Measurements from ENCODE around the gene ELMO1. TPM values are rescaled to one million over a fixed set of nuclear protein-coding genes. Genes with fewer than 3 reads are reported as not detected.
A peak's percentile ranks its signal among the peaks of the same experiment; 100 is the strongest.

ELMO1 gene
- total and polyA plus RNA-seq, 10 of the 15 experiments (the other 5 are each of a cell fraction or from before 2014, with no cell fraction given): 22.6 to 85.9 (median 56.6) TPM

DNA sequence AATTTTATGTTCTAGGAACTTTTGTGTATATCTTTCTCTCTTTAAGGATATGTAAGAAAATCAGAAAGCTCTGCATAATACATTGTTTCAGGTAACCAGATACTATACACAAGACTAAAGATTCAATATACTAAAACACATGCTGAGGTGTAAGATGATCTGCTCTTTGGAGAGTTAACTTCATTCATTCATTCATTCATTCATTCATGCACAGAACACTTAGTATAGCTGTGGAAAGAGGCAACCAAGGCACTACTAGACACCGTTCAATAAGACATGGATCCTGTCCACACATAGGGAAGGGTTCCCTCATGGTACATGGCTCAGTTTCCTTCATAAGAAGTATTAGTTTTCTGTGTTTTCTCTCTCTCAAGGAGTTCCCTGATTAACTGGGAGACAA lies 516.8 kb downstream of the ELMO1 start:
- ATAC-seq: no peak
- ChIA-PET RAD21 (ENCODE audit: unreplicated experiment) (no interaction called here), POLR2A (no interaction called here), CTCF (no interaction called here), SMC1A (ENCODE audit: uncharacterized antibody, unreplicated experiment) (interaction anchor here (0.9 to 4.2 kb wide), 2 partner anchors 10 to 12 kb away, joined by 3 to 29 read pairs; no protein-coding TSS in a partner anchor)
- Histone ChIP-seq H3K36me3 (ENCODE audit: control insufficient read depth in 2 of 2, insufficient read depth in 2 of 2, low read length in 1 of 2) (peaks cover 5 to 9% of the 10 kb centered on the region in 2 experiments; a peak in 3 of 4 replicates), H3K4me1 (ENCODE audit: control insufficient read depth, insufficient read depth, low read length) (no peaks in the 10 kb centered on the region), H3K27ac (ENCODE audit: control insufficient read depth, insufficient read depth) (no peak overlapping the region), H3K9ac (ENCODE audit: control insufficient read depth, insufficient read depth, low read length) (no peak overlapping the region), H3K4me2 (ENCODE audit: control insufficient read depth, insufficient read depth) (no peak overlapping the region), H3K79me2 (ENCODE audit: control insufficient read depth, insufficient read depth, low read length) (no peaks in the 10 kb centered on the region; the same call in 1 of the 2 replicates), H3K27me3 (replicated peaks in 1 of 2; ENCODE audit: control insufficient read depth in 2 of 2, insufficient read depth in 2 of 2, low read length in 1 of 2) (no peaks in the 10 kb centered on the region), H3K4me3 (no peak overlapping the region), H4K20me1 (ENCODE audit: control insufficient read depth, insufficient read depth) (no peaks in the 10 kb centered on the region), H3K9me3 (replicated peaks; ENCODE audit: control insufficient read depth, insufficient read depth, low read length) (peaks cover 25% of the 10 kb centered on the region), H2AFZ (ENCODE audit: control insufficient read depth, low read depth, low read length) (no peak overlapping the region)
- intact Hi-C loops (cut with micrococcal nuclease; ENCODE audit: unreplicated experiment) (no loop called here), in situ Hi-C loops (cut with MboI) (no loop called here)
- BruUV-seq (replicated peaks): no TSS peak
- no peak for DNase-seq (ENCODE audit: low read depth, low spot score)
- peak; percentile 92 for TF ChIP-seq ZNF24 (IDR thresholded peaks at IDR 0.05)
- TF ChIP-seq, protein P1, sequence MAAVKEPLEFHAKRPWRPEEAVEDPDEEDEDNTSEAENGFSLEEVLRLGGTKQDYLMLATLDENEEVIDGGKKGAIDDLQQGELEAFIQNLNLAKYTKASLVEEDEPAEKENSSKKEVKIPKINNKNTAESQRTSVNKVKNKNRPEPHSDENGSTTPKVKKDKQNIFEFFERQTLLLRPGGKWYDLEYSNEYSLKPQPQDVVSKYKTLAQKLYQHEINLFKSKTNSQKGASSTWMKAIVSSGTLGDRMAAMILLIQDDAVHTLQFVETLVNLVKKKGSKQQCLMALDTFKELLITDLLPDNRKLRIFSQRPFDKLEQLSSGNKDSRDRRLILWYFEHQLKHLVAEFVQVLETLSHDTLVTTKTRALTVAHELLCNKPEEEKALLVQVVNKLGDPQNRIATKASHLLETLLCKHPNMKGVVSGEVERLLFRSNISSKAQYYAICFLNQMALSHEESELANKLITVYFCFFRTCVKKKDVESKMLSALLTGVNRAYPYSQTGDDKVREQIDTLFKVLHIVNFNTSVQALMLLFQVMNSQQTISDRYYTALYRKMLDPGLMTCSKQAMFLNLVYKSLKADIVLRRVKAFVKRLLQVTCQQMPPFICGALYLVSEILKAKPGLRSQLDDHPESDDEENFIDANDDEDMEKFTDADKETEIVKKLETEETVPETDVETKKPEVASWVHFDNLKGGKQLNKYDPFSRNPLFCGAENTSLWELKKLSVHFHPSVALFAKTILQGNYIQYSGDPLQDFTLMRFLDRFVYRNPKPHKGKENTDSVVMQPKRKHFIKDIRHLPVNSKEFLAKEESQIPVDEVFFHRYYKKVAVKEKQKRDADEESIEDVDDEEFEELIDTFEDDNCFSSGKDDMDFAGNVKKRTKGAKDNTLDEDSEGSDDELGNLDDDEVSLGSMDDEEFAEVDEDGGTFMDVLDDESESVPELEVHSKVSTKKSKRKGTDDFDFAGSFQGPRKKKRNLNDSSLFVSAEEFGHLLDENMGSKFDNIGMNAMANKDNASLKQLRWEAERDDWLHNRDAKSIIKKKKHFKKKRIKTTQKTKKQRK (IDR thresholded peaks at IDR 0.05; ENCODE audit: low read depth, low read length): no peak
- WGBS (ENCODE audit: insufficient coverage, insufficient replicate concordance, low lambda C conversion rate, missing lambda C conversion rate): 94% methylated on average over 1 of the region's 1 CpG
- FAIRE-seq: no peak

DNA sequence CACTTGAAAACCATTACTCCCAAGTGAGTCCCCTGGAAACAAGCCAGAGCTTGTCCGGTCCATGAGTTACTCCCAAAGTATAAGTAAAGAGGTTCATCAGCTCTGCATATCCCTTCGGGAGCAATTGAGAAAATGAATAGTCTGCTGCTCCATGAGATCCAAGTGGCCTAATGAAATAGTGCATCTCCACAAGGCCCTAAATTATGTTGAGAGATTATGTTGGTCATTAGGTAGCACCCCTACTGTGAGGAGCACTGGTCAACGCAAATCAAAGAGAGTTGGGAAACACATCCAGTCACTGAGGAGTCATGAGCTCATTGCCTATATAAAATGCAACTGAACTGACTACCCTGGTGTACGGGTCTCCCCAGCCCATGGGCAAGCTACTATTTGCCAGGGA lies 518.9 kb downstream of the ELMO1 start:
- CTCF ChIA-PET: interaction anchor here (1.0 to 1.5 kb wide), 5 partner anchors 9 to 1305 kb away, joined by 3 to 6 read pairs (median 3); no protein-coding TSS in a partner anchor
- Histone ChIP-seq H3K79me2 (ENCODE audit: control insufficient read depth, insufficient read depth, low read length) (no peaks in the 10 kb centered on the region; the same call in 1 of the 2 replicates), H3K27ac (ENCODE audit: control insufficient read depth, insufficient read depth) (no peak overlapping the region), H3K9ac (ENCODE audit: control insufficient read depth, insufficient read depth, low read length) (no peak overlapping the region), H3K27me3 (replicated peaks in 1 of 2; ENCODE audit: control insufficient read depth in 2 of 2, insufficient read depth in 2 of 2, low read length in 1 of 2) (no peaks in the 10 kb centered on the region), H3K4me1 (ENCODE audit: control insufficient read depth, insufficient read depth, low read length) (no peaks in the 10 kb centered on the region), H4K20me1 (ENCODE audit: control insufficient read depth, insufficient read depth) (no peaks in the 10 kb centered on the region), H3K36me3 (ENCODE audit: control insufficient read depth in 2 of 2, insufficient read depth in 2 of 2, low read length in 1 of 2) (peaks cover 5 to 9% of the 10 kb centered on the region in 2 experiments), H3K4me2 (ENCODE audit: control insufficient read depth, insufficient read depth) (no peak overlapping the region), H2AFZ (ENCODE audit: control insufficient read depth, low read depth, low read length) (no peak overlapping the region), H3K9me3 (replicated peaks; ENCODE audit: control insufficient read depth, insufficient read depth, low read length) (peaks cover 9% of the 10 kb centered on the region; the same call in 2 of the 3 replicates), H3K4me3 (no peak overlapping the region)
- no peak for DNase-seq (ENCODE audit: low read depth, low spot score)
- RAD21 ChIA-PET (ENCODE audit: unreplicated experiment): interaction anchor here (1.9 kb wide), 1 partner anchor 13 kb away, joined by 6 read pairs; no protein-coding TSS in a partner anchor
- FAIRE-seq: no peak
- 98% methylated on average over 4 of the region's 4 CpGs for WGBS (ENCODE audit: insufficient coverage, insufficient replicate concordance, low lambda C conversion rate, missing lambda C conversion rate)
- POLR2A ChIA-PET: interaction anchor here (2.0 kb wide), 1 partner anchor 15 kb away, joined by 4 read pairs; no protein-coding TSS in a partner anchor
- no TSS peak for BruUV-seq (replicated peaks)
- intact Hi-C loops (cut with micrococcal nuclease; ENCODE audit: unreplicated experiment) (no loop called here), in situ Hi-C loops (cut with MboI) (no loop called here)
- SMC1A ChIA-PET (ENCODE audit: uncharacterized antibody, unreplicated experiment): interaction anchor here (0.9 to 4.2 kb wide), 8 partner anchors 9 to 565 kb away, joined by 3 to 29 read pairs (median 3); no protein-coding TSS in a partner anchor
- no peak for ATAC-seq
- TF ChIP-seq NRF1 (conservative IDR thresholded peaks at IDR 0.05; ENCODE audit: low read depth, low read length): no peak
- TF ChIP-seq RCOR1 (conservative IDR thresholded peaks at IDR 0.05; ENCODE audit: low read depth, low read length): no peak
- TF ChIP-seq ZNF207 (IDR thresholded peaks at IDR 0.05; ENCODE audit: borderline replicate concordance): no peak
- TF ChIP-seq, protein P2, sequence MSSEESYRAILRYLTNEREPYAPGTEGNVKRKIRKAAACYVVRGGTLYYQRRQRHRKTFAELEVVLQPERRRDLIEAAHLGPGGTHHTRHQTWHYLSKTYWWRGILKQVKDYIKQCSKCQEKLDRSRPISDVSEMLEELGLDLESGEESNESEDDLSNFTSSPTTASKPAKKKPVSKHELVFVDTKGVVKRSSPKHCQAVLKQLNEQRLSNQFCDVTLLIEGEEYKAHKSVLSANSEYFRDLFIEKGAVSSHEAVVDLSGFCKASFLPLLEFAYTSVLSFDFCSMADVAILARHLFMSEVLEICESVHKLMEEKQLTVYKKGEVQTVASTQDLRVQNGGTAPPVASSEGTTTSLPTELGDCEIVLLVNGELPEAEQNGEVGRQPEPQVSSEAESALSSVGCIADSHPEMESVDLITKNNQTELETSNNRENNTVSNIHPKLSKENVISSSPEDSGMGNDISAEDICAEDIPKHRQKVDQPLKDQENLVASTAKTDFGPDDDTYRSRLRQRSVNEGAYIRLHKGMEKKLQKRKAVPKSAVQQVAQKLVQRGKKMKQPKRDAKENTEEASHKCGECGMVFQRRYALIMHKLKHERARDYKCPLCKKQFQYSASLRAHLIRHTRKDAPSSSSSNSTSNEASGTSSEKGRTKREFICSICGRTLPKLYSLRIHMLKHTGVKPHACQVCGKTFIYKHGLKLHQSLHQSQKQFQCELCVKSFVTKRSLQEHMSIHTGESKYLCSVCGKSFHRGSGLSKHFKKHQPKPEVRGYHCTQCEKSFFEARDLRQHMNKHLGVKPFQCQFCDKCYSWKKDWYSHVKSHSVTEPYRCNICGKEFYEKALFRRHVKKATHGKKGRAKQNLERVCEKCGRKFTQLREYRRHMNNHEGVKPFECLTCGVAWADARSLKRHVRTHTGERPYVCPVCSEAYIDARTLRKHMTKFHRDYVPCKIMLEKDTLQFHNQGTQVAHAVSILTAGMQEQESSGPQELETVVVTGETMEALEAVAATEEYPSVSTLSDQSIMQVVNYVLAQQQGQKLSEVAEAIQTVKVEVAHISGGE (CRISPR knock-in tag; IDR thresholded peaks at IDR 0.05): no peak
- TF ChIP-seq MEF2A (IDR thresholded peaks at IDR 0.05; ENCODE audit: insufficient read depth, low read depth, low read length): no peak
- no peak for TF ChIP-seq TCF7 (IDR thresholded peaks at IDR 0.05; ENCODE audit: borderline replicate concordance)
- no peak for TF ChIP-seq RUNX3 (IDR thresholded peaks at IDR 0.05; ENCODE audit: low read length)
- TF ChIP-seq YBX1 (IDR thresholded peaks at IDR 0.05): no peak
- TF ChIP-seq SIN3A (IDR thresholded peaks at IDR 0.05; ENCODE audit: low read depth, low read length): no peak
- no peak for TF ChIP-seq ZSCAN29 (IDR thresholded peaks at IDR 0.05)

Measured in GM12878 (cell line).